Measurements from ENCODE around the gene SEC61G.

DNA sequence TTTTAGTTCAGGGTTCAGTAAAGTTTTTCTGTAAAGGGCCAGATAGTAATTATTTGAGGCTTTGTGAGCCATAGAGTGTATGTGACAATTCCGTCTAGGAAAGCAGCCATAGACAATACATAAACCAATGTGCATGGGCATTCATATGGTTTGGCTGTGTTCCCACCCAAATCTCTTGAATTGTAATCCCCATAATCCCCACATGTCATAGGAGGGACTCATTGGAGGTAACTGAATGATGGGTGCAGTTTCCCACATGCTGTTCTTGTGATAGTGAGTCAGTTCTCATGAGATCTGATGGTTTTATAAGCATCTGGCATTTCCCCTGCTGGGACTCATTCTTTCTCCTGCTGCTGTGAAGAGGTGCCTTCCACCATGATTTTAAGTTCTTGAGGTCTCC is 29.9 kb downstream of the SEC61G start:
- TF ChIP-seq, protein P1, sequence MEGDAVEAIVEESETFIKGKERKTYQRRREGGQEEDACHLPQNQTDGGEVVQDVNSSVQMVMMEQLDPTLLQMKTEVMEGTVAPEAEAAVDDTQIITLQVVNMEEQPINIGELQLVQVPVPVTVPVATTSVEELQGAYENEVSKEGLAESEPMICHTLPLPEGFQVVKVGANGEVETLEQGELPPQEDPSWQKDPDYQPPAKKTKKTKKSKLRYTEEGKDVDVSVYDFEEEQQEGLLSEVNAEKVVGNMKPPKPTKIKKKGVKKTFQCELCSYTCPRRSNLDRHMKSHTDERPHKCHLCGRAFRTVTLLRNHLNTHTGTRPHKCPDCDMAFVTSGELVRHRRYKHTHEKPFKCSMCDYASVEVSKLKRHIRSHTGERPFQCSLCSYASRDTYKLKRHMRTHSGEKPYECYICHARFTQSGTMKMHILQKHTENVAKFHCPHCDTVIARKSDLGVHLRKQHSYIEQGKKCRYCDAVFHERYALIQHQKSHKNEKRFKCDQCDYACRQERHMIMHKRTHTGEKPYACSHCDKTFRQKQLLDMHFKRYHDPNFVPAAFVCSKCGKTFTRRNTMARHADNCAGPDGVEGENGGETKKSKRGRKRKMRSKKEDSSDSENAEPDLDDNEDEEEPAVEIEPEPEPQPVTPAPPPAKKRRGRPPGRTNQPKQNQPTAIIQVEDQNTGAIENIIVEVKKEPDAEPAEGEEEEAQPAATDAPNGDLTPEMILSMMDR (conservative IDR thresholded peaks at IDR 0.05; ENCODE audit: low read length): no peak
- TF ChIP-seq EZH2phosphoT487 (IDR thresholded peaks at IDR 0.05; ENCODE audit: borderline replicate concordance, low read depth, low read length): no peak
